ENCODE measurements around the gene NOTO. TPM values are rescaled to one million over a fixed set of nuclear protein-coding genes. Genes with fewer than 3 reads are reported as not detected.

Gene NOTO
- total and polyA plus RNA-seq, 12 donors: 0.03 to 0.08 (median 0.05) TPM; not detected in 9

DNA sequence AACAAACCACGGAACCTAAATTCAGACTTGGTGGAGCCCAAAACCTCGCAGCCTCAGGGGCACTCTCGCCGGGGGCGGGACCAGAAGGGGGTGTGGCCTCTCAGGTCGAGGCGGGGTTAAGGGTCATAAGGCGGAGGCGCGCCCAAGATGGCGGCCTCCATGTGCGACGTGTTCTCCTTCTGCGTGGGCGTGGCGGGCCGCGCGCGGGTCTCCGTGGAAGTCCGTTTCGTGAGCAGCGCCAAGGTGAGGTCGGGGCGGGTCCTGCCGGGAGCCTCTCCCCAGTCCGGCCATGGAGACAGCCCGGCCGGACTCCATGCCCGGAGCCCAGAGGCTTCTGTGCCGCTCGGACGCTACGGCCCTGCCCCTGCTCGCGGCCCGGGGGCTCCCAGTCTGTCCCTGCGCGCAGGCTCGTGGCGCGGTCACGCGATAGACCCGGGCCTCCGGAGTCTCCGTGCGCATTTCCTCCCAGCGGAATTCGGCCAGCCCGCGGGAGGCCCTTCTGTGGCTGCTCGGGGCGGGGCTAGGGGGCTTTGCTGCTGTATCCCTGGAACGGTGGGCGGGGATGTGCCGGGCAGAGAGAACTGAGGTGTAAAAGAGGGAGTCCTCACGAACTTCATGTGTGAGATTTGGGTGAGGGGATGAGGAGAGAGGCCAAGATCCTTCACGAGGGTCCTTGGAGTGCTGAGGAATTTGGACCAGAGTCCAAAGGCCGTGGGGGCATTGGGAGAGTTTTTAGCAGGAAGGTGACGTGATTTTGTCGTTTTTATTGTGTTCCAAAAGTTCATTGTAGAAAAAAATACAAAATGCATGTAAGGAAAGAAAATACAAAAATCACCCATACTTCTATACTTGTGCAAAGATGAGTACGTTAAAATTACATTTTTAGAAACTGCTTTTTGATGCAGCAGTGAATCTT, 12.0 kb downstream of the NOTO start, which contains the start of gene SMYD5:
Gene SMYD5, plus strand, starts transcription at position 126 of the 916 bp plus-strand sequence. Its CDS starts 22 bp downstream, at position 148.
- H3K4me1 ChIP-seq (replicated peaks in 1 of 2): peaks cover 0 to 14% of the 10 kb centered on the region in 2 donors
- TF ChIP-seq CTCF (IDR thresholded peaks at IDR 0.05): no peak
- TF ChIP-seq POLR2A (IDR thresholded peaks at IDR 0.05): peak; percentile 29 to 40
- no peaks in the 10 kb centered on the region for H3K27me3 ChIP-seq
- peak within 1 kb of the TSS in 3 of 5 donors; percentile 55 to 80 (median 74) for H3K27ac ChIP-seq
- H3K4me3 ChIP-seq: peak within 1 kb of the TSS; percentile 53 to 77 (median 64)
- no peaks in the 10 kb centered on the region for H3K36me3 ChIP-seq (replicated peaks in 1 of 2)
- intact Hi-C loops (cut with DNase I): no loop called here
- no peaks in the 10 kb centered on the region for H3K9me3 ChIP-seq (replicated peaks in 1 of 3)
- WGBS, 4 donors: 0 to 1% (median 0%) methylated on average over 23 to 64 of the region's 64 CpGs
- peak; percentile 87 to 93 (median 88) for DNase-seq

- H3K27me3 ChIP-seq: no peaks in the 10 kb centered on the region
- H3K4me3 ChIP-seq: no peak overlapping the region
- peaks cover 0 to 4% of the 10 kb centered on the region in 2 donors for H3K36me3 ChIP-seq (replicated peaks in 1 of 2)
- intact Hi-C loops (cut with DNase I): no loop called here
- peaks cover 0 to 14% of the 10 kb centered on the region in 2 donors for H3K4me1 ChIP-seq (replicated peaks in 1 of 2)
- H3K27ac ChIP-seq: peak overlapping the region in 1 of 5 donors; percentile 55
- 71 to 80% (median 77%) methylated on average over 4 of the region's 4 CpGs for WGBS, 4 donors
- DNase-seq: no peak
- no peak for TF ChIP-seq POLR2A (IDR thresholded peaks at IDR 0.05)
- no peaks in the 10 kb centered on the region for H3K9me3 ChIP-seq (replicated peaks in 1 of 3)
These were observed 12.9 kb downstream of the NOTO start for GRCh38 chr2:73215254-73215653.

DNA sequence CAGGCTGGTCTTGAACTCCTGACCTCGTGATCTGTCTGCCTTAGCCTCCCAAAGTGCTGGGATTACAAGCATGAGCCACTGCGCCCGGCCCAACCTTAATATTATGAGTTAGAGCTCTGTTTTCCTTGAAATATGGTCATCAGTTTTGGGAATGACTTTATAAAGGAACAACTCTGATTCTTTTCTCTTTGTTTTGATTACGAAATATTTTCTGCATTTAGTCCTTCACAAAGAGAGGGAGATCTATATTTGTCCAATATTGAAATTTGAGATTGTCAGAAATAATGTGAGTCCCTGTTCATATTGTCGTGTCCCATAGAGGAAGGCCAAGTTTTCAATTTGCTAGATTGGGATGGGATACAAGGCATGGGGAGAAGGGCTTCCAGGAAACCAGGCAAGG, 14.8 kb downstream of the NOTO start:
- Histone ChIP-seq H3K9me3 (replicated peaks in 1 of 3) (no peaks in the 10 kb centered on the region), H3K27me3 (no peaks in the 10 kb centered on the region), H3K4me1 (replicated peaks in 1 of 2) (peaks cover 0 to 12% of the 10 kb centered on the region in 2 donors), H3K27ac (no peak overlapping the region), H3K36me3 (replicated peaks in 1 of 2) (peaks cover 0 to 12% of the 10 kb centered on the region in 2 donors), H3K4me3 (no peak overlapping the region)
- TF ChIP-seq POLR2A (IDR thresholded peaks at IDR 0.05): no peak
- TF ChIP-seq CTCF (IDR thresholded peaks at IDR 0.05): no peak
- 91 to 93% (median 92%) methylated on average over 5 of the region's 5 CpGs for WGBS, 4 donors
- intact Hi-C loops (cut with DNase I): no loop called here
- DNase-seq: no peak

DNA sequence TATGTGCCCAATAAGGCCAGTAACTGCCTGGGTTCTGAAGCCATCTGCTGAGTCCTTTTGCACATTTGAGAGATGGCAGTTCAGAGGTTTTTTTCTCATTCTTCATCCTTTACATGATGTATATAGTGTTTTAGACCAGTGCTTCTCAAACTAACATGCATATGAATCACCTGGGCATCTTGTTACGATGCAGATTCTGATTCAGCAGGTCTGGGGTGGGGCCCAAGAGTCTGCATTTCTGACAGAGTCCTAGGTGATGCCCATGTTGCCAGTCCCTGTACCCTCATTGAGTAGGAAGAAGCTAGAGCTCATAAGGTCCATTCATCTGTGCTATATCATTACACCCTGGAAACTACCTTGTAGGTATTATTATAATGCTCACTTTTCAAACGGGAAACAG, 15.5 kb downstream of the NOTO start:
- Histone ChIP-seq H3K36me3 (replicated peaks in 1 of 2) (peaks cover 0 to 17% of the 10 kb centered on the region in 2 donors), H3K27ac (peak overlapping the region in 2 of 5 donors; percentile 34 to 46), H3K4me1 (replicated peaks in 1 of 2) (peaks cover 0 to 6% of the 10 kb centered on the region in 2 donors), H3K27me3 (no peaks in the 10 kb centered on the region), H3K4me3 (no peak overlapping the region), H3K9me3 (replicated peaks in 1 of 3) (no peaks in the 10 kb centered on the region)
- WGBS, 4 donors: 71 to 88% (median 85%) methylated on average over 2 of the region's 2 CpGs
- no peak for TF ChIP-seq POLR2A (IDR thresholded peaks at IDR 0.05)
- TF ChIP-seq CTCF (IDR thresholded peaks at IDR 0.05): no peak
- intact Hi-C loops (cut with DNase I): no loop called here
- DNase-seq: no peak

Data from adrenal gland (tissue), 12 donors.